Measurements from ENCODE around the gene NTNG1.

NTNG1 gene

DNA sequence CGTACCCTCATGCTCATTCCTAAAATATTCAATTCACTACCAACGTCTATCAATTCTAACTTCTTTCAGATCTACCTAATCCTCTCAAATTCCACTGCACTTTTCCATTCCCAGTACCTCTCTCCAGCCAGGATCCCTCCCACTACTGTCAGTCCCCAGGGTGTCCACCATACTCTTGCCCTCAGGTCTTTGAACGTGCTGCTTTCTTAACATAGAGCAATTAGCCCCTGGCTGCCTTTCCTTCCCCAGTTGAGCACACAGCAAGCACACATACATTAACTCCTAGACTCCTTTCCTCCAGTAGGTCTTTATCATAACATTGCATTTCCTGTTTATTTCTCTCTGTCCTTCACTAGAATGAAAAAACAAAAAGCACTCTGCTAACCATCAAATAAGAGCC, 126.7 kb downstream of the NTNG1 start:
- no peak for DNase-seq

- DNase-seq: no peak
Measured at GRCh38 chr1:107272321-107272720, 131.5 kb downstream of the NTNG1 start.

GRCh38 chr1:107273515-107273914, 132.7 kb downstream of the NTNG1 start:
- no peak for DNase-seq

- DNase-seq: no peak
Measured at GRCh38 chr1:107274227-107274626, 133.4 kb downstream of the NTNG1 start.

DNA sequence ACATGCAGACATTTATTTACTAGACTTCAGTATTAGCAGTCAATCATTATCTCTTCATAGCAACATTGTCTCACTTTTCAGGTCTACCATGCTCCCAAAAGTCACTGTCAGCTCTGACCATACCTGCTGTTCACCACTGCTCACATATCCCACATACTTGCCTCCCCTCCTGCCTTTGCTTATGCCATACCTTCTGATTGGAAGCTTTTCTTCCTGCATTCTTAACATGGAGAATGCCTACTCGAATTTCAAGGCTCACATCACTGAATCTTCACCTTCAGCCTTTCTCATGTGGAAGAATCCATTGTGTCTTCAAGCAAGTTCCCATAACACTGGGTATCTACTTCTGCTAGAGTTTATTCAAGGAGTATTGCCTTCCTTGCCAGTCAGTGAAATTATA, 135.4 kb downstream of the NTNG1 start:
- DNase-seq: no peak

DNA sequence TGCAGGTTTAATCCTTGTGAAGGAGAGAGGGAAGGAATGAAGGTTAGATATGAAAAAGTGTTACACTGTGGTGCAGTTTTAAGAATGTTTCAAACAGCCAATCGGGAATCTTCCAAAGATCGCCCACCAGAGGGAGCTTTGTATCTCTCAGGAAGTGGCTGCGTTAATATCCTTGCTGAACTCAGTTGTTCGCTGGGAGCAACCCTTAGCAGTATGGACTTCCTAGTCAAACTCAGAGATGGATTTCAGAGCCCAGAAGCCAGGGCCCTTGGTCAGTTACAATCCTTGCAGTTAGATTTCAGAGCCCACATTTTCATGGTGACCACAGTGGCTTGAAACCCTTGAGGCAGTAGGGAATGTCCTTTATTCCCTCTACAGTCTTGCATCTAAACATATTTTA, 136.2 kb downstream of the NTNG1 start:
- peak; percentile 24 for DNase-seq

GRCh38 chr1:107286125-107286524, 145.3 kb downstream of the NTNG1 start:
- DNase-seq: no peak

DNA sequence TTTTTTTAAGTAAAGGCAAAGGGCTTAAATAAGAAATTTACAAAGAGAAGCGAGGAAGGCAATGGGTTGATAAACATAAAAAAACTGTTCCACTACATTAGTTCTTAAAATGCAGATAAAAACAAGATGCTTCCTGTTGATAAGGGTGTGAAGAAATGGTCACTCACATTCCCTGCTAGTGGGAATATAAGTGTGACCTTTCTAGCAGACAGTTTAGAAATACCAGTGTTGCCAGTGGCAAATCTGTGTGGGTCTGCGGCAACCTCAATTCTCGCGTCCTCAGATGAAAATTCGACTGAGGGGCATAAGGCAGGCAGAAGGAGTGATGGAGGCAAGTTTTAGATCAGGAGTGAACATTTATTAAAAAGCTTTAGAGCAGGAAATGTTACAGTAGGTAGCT, 151.1 kb downstream of the NTNG1 start:
- DNase-seq: no peak

DNA sequence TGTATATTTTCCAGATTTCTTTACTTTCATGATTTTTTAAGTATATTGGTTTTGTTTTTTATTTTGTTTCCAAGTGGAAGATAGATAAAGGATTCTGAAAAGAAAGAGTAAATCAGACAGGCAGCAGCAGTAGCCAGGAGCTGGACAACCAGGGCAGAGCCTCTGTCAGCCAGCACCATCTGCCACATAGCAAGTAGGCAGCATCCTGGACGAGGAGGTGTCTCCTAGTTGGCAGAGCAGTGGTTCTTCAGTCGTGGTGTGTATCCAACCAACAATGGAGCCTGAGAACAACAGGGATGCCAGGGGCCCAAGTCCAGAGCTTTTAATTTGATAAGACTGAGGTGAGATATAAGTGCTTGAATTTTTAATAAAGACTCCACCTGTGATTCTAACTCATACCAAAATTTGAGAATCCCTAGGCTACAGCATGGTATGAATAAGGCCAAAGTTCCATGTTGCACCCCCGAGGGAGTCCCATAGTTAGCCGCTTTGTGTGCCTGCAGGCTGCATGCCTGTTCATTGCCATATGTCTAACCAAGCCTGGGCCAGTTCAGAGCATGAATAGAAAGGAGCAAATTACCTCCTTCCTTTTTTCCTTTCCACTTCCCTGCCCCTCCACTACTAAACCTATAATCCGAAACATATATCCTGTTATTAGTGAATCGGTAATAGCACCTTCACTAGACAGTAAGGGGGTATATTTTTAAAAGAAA, 153.2 kb downstream of the NTNG1 start:
- no peak for DNase-seq

DNA sequence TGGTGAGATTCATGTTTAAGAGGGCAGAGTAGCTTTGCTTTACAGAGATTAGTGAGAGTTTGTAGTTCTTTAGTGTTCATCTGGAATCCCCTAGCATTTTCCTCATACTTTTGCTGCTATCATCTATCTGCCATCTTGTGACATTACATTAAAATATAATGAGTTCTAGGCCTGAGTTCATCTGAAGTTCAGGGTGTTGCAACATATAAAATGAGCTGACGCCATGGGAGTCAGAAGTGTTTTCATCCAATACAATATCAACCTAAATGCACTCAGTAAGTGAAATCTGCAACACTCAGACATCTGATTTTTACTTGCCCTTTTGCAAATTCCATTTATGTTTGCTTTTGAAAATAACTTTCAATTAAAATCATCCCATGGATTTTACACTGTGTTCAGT, 153.8 kb downstream of the NTNG1 start:
- DNase-seq: no peak

DNA sequence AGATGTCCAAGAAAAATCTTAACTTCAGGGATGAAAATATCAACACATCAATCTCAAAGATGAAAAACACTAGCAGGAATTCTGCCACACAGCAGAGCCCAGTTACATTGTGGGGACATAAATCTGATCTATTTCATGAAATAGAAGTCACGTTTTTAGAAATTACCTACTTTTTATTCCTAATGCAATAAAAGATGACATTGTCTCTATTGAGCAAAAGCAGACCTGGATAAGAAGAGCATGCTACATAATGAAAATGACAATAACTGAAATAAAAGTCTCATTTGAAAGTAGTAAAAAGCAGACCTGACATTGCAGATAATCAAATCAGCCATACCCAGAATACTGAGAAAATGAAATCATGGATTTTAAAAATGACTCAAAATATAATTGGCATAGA, 156.8 kb downstream of the NTNG1 start:
- DNase-seq: no peak

DNA sequence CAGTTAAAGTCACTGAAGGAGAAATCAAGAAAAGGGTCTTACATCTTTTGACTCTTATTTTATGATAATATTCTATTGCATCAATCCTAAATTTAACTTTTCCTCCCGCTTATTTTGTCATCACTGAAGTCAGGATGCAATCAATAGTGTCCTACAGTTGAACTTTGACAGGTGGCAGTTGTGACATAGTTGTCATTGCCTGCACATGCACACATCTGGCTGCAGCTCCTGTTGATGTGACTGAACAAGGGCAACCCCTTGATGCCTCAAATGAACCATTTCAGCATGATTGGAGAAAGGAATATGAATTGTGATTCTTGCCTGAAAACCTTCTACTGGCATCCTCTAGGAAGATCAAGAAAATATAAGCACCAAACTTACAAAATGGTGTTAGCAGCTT, 157.7 kb downstream of the NTNG1 start:
- DNase-seq: no peak

DNA sequence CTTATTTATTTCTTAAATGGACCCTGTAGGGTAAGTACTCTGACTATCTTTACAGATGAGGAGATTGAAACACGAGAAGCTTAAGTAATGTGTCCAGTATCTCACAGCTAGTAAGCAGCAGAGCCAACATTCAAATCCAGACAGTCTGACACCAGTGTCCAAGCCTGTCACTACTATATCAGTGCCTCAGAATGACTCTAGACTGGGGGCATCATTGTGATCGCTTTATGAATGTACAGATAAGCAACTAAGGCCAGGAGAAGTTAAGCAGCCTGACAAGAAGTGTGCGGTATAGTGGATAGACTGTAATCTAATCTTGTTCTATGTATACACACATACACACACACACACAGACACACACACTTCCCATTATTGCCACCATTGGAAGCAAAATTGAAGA, 158.7 kb downstream of the NTNG1 start:
- no peak for DNase-seq

DNA sequence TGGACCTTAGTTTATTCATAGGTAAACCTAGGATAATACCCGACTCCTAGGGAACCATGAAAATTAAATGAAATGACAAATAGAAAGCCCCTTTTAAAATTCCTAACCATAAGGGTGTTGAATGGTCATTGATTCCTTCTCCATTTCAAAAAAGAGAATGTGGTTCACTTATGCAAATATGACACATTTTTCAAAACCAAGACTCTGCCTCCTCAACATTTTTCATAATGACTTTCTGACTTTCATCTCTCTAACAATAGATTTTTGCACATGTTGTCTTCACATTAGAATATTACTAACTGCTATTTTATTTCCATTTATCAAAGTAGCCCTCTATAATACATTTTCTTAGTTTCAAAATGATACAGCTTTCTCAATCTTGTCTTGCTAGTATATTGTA, 169.1 kb downstream of the NTNG1 start:
- no peak for DNase-seq

- no peak for DNase-seq
Measured at GRCh38 chr1:107315652-107316051, 174.8 kb downstream of the NTNG1 start.

DNA sequence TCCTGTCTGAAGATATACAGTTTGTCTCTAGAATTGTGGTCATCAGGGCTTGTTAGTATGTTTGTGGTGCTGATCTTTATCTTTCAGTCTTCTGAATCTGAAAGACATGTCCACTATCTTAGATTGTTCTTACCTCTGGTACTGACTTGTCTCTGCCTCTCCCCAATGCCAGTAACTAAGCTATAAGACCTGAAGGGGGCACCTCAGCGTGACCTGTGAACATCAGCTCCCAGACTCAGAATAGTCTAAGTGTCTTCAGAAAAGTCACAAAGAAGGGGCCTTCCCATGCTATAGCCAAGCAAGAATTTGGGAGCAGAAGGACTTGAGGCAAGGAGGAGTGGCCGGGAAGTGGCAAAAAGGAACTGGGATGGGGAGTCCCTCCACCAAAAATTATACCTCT, 178.1 kb downstream of the NTNG1 start:
- DNase-seq: no peak

- no peak for DNase-seq
Measured at GRCh38 chr1:107323784-107324183, 182.9 kb downstream of the NTNG1 start.

GRCh38 chr1:107326824-107327445, 186.1 kb downstream of the NTNG1 start:
- no peak for DNase-seq

GRCh38 chr1:107327446-107327845, 186.6 kb downstream of the NTNG1 start:
- DNase-seq: no peak

GRCh38 chr1:107328087-107328486, 187.2 kb downstream of the NTNG1 start:
- DNase-seq: no peak

DNA sequence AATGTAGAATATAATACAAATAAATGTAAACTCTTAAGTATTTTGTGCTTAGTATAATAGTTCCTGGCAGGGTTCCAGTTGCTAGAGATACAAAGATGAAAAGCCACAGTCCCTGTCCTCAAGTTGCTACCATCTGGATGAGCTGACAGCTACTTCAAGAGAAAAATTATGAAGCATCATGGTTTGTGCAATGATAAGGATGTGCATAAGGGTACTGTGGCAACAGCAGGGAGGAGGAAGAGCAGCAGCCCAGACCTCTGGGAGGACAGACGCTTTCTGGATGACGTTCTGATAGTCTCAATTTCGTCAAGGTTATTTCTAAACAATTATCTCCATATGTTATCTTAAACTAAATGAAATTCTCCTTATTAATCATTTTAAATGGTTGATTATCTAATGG, 198.9 kb downstream of the NTNG1 start:
- no peak for DNase-seq

GRCh38 chr1:107342316-107342715, 201.5 kb downstream of the NTNG1 start:
- DNase-seq: no peak

DNA sequence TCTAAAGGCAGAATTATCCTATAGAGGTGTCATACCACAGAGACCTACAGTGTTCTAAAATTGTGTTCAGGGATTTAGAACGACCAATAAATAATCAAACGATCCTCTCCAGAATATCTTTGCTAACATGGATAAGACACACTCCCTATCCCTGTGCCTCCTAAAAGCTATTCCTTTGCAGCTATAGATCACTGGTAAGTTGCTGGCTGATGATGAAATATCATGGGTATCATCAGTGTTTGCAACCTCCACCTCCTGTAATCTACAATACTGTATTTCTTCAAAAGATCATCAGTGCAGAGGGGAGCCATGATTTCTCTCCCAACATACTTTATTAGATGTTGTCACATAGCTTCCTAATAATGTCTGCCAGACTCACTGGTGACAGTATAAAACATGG, 201.9 kb downstream of the NTNG1 start:
- DNase-seq: no peak

DNA sequence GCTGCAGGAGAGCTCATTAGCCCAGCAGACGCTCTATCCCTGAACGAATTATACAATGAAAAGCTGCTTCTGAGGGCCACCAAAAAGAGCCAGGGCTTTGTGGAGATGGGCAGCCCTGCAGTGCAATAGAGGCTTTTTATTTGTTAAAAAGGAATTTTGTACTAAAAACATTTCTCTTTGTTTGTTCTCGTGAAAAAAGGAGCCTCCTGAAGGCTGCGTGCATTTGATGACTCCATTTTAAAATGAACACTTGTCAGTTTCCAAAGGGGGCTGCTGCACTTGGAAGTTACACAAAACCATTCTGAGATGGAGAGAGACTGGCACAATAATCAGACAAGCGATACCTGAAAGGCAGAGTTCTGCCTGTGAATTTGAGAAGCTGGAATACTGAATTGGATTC, 202.8 kb downstream of the NTNG1 start:
- no peak for DNase-seq

DNA sequence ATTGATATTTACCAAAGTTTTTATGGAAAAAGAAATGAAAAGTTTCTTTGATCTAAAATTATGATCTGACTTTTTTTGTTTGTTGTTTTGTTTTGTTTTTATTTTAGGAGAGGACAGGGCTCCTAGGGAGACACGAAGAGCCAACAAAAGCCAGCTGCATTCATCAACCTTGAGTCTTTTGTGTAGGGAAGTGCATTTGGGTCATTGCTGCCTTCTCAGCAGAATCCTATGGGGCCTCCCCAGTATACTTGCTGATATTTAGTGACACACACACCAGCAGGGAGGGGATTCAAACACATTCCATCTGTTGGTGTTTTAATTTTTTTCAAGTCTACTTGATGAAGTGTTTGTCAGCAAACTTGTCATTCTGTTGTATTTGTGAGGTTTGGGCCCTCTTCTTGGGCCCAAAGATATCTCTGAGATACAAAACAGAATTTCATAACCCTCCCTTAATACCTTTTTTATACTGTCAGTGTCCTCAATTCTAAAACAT, 203.5 kb downstream of the NTNG1 start:
- no peak for DNase-seq

Measured in amniotic stem cell (primary cell).